C4-2B (cell line): ENCODE measurements around the gene MYCBP2.

ENCODE experiments used
- CTCF ChIP-seq: fragments of 450-650 bp; conservative IDR thresholded peaks from 2 replicates; pipeline ENCODE4 v1.5.1; 2017; ENCODE audit warnings: mild to moderate bottlenecking
- ZFX ChIP-seq: fragments of 450-650 bp; IDR thresholded peaks from 2 replicates; pipeline ENCODE4 v1.6.1; 2017

GRCh38 chr13:77013853-77014542 is 312.9 kb downstream of the MYCBP2 start:
- TF ChIP-seq CTCF (no peak), ZFX (no peak)
